Measurements from ENCODE around the gene BBS12.
A peak's percentile ranks its signal among the peaks of the same experiment; 100 is the strongest.

BBS12 gene

DNA sequence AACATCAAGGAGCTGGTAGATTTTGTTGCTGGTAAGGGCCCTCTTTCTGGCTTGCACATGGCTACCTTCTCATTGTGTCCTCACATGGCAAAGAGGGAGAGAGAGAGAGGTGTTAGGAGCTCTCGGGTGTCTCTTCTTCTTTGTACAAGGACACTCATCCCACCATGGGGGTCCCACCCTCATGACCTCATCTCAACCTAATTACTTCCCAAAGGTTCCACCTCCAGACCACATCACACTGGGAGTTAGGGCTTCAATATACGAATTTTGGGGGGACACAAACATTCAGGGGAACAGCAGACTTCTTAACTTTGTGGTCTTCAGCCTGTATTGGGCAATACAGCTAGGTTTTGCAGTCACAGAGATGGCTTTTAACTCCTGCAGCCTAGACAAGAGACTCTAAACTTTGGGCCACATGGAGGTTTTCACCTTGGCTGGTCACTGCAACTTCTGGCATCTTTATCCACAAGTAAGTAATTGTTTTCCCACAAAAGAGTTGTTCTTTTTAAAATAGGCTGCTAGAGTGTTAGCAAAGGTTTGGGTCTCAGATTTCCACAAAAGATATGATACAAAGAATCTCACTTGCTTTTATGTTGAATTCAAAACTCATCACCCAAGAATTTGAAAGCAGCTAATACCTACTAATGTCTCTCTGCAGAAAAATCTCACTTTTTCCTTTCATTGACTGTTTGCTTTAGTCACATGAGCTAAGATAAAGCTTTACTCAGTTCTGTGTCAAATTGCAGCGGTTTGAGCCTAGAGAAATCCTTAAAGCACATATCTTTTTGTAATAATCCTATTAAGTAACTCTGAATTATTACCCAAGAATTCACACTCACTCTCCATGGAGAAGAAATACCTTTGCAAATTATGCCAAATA, 39.6 kb upstream of the BBS12 start:
- no peak overlapping the region for H3K4me3 ChIP-seq (ENCODE audit: low read length)
- no peak for TF ChIP-seq CTCF (conservative IDR thresholded peaks at IDR 0.05; ENCODE audit: low read length)
- DNase-seq (ENCODE audit: low read depth): no peak

DNA sequence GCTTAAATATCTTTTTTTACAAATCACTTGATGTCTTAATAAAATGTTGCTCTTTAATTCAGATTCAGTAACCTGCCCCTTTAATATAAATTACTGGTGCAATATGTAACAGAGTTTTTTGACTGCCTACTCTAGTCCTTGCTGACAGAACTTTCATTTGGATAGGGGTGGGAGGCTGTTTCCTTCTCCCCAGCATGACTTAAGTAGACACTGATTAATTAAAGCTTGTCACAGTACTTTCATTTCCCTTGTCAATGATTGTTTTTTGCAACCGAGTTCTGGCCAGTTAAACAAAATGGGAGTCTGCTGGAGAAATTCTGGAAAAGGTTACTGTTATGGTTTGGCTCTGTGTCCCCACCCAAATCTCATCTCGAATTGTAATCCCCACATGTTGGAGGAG, 37.3 kb upstream of the BBS12 start:
- TF ChIP-seq CTCF (conservative IDR thresholded peaks at IDR 0.05; ENCODE audit: low read length): no peak
- DNase-seq (ENCODE audit: low read depth): no peak
- no peak overlapping the region for H3K4me3 ChIP-seq (ENCODE audit: low read length)

GRCh38 chr4:122700178-122700725, 32.3 kb upstream of the BBS12 start:
- no peak for TF ChIP-seq CTCF (conservative IDR thresholded peaks at IDR 0.05; ENCODE audit: low read length)
- DNase-seq (ENCODE audit: low read depth): no peak
- no peak overlapping the region for H3K4me3 ChIP-seq (ENCODE audit: low read length)

GRCh38 chr4:122701061-122701460, 31.4 kb upstream of the BBS12 start:
- no peak for TF ChIP-seq CTCF (conservative IDR thresholded peaks at IDR 0.05; ENCODE audit: low read length)
- no peak for DNase-seq (ENCODE audit: low read depth)
- H3K4me3 ChIP-seq (ENCODE audit: low read length): no peak overlapping the region

GRCh38 chr4:122701965-122702364, 30.5 kb upstream of the BBS12 start:
- no peak overlapping the region for H3K4me3 ChIP-seq (ENCODE audit: low read length)
- DNase-seq (ENCODE audit: low read depth): no peak
- TF ChIP-seq CTCF (conservative IDR thresholded peaks at IDR 0.05; ENCODE audit: low read length): no peak

DNA sequence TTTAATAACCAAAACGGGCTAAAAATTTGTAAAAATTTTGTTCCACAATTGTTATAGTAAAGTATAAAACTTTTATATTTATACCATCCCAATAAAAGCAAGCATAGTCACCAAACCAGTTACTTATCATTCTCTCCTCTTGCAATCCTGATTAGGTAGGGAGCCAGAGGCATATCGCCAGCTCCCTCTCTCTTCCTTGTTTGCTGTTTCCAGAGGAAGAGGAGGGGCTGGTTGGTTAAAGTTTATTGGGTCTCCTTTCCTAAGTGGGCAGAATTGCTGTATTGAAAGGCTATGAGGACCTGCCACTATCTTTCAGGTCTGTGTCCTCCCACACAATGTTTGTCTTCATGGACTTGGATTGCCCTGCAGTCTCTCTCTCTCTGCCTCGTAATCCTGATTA, 29.6 kb upstream of the BBS12 start:
- no peak overlapping the region for H3K4me3 ChIP-seq (ENCODE audit: low read length)
- TF ChIP-seq CTCF (conservative IDR thresholded peaks at IDR 0.05; ENCODE audit: low read length): no peak
- no peak for DNase-seq (ENCODE audit: low read depth)

GRCh38 chr4:122703868-122704267, 28.6 kb upstream of the BBS12 start:
- peak; percentile 24 for DNase-seq (ENCODE audit: low read depth)
- TF ChIP-seq CTCF (conservative IDR thresholded peaks at IDR 0.05; ENCODE audit: low read length): no peak
- H3K4me3 ChIP-seq (ENCODE audit: low read length): no peak overlapping the region

Measured in AG10803 (cell line).